ENCODE measurements around the gene TBC1D22A. TPM values are rescaled to one million over a fixed set of nuclear protein-coding genes. Genes with fewer than 3 reads are reported as not detected.

TBC1D22A gene
- total RNA-seq, 1 experiment from 2014 or later, result 20.9 TPM

DNA sequence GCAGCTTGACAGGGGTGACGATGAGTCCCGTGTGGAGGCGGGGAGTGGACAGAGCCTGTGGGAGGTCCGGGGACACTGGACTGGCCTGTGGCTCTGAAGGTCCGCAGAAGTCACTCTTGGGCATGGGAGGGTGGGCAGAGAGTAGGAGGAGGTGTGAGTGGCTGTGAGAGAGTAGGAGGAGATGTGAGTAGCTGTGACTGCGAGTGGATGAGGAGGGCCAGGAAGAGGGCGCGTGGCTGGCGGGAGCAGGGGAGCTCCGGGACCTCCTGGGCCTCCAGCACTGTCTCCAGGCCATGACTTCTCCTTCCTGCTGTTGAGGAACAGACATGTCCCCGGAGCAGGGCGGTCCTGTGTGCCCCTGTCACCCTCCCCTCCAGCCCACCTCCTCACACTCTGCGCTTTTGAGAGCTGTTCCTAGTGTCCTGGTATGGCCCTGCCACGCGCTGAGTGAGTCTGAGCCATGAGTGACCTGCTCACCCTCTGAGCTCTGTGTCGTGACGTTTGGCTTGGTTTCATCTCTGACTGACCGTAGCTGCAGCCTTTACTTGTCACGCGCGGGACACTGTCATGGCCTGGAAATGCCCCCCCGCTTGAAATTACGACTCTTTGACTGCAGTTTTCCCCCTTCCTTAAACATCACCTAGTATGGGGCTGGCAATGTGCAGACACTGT is 391.5 kb downstream of the TBC1D22A start:
- peaks cover 0 to 10% of the 10 kb centered on the region in 2 experiments; a peak in 2 of 4 replicates for H3K4me1 ChIP-seq (ENCODE audit: control insufficient read depth in 1 of 2, insufficient read depth in 2 of 2, low read length in 2 of 2)
- H3K27ac ChIP-seq (ENCODE audit: low read depth, low read length), result no peak overlapping the region
- H3K9ac ChIP-seq (ENCODE audit: low read length), result no peak overlapping the region
- no peaks in the 10 kb centered on the region for H3K27me3 ChIP-seq (ENCODE audit: insufficient read depth, low read length)
- intact Hi-C loops (cut with micrococcal nuclease), result no loop called here
- CTCF ChIA-PET, result no interaction called here
- TF ChIP-seq REST (IDR thresholded peaks at IDR 0.05; ENCODE audit: low read depth), result no peak
- TF ChIP-seq ATF3 (IDR thresholded peaks at IDR 0.05), result no peak
- no peak for TF ChIP-seq EGR1 (IDR thresholded peaks at IDR 0.05; ENCODE audit: low read depth)
- TF ChIP-seq POLR2A (IDR thresholded peaks at IDR 0.05; ENCODE audit: borderline replicate concordance, extremely low read depth, insufficient read depth, insufficient read length), result no peak
- TF ChIP-seq FOSL1 (IDR thresholded peaks at IDR 0.05; ENCODE audit: low read depth), result no peak
- no peak for TF ChIP-seq SIN3A (IDR thresholded peaks at IDR 0.05; ENCODE audit: low read depth)
- no peak for TF ChIP-seq TCF7L2 (IDR thresholded peaks at IDR 0.05; ENCODE audit: borderline replicate concordance, extremely low read depth, insufficient read depth, insufficient read length)
- H4K20me1 ChIP-seq (ENCODE audit: insufficient read depth), result no peaks in the 10 kb centered on the region
- no peaks in the 10 kb centered on the region for H3K9me3 ChIP-seq (ENCODE audit: control insufficient read depth in 1 of 2, insufficient read depth in 1 of 2, low read depth in 1 of 2, low read length in 2 of 2)
- H3K4me2 ChIP-seq (ENCODE audit: low read length), result no peak overlapping the region
- no peaks in the 10 kb centered on the region for H3K79me2 ChIP-seq (ENCODE audit: insufficient read depth, low read length)
- DNase-seq (ENCODE audit: low read depth, low spot score), result no peak
- POLR2A ChIA-PET, result no interaction called here
- no peak overlapping the region for H3K4me3 ChIP-seq (replicated peaks in 1 of 2; ENCODE audit: low read depth in 1 of 2, low read length in 2 of 2)
- no peaks in the 10 kb centered on the region for H3K9me2 ChIP-seq (ENCODE audit: insufficient read depth)
- H2AFZ ChIP-seq (ENCODE audit: low read depth, low read length, poor library complexity, severe bottlenecking), result no peak overlapping the region
- RAD21 ChIA-PET (ENCODE audit: low non-redundant PET in 1 of 2, low total read pairs in 2 of 2, uncharacterized antibody in 2 of 2, unreplicated experiment in 2 of 2), result no interaction called here
- H3K36me3 ChIP-seq (ENCODE audit: control insufficient read depth in 1 of 2, insufficient read depth in 2 of 2, low read length in 2 of 2), result no peaks in the 10 kb centered on the region
- ATAC-seq, result no peak
- no TSS peak for BruUV-seq (replicated peaks)
